B cell (primary cell): ENCODE measurements around the gene HDAC6. TPM values are rescaled to one million over a fixed set of nuclear protein-coding genes. Genes with fewer than 3 reads are reported as not detected.

Source experiments
- ATAC-seq: fragments of 200-7000 bp; cut with Tn5 transposase; one replicate; pipeline ENCODE4 v1.10.0; 2021; ENCODE audit warnings: low read depth, mild to moderate bottlenecking, moderate number of reproducible peaks, moderate library complexity
- CTCF ChIA-PET: fragments of 350-600 bp; sonication (Branson Sonifier 250); formaldehyde crosslinking; loops from one replicate; lab custom pipeline; 2021; ENCODE audit warnings: antibody characterized with exemption, inconsistent platforms; lab: Charles Lee
- POLR2A ChIA-PET: fragments of 350-600 bp; sonication (Branson Sonifier 250); formaldehyde crosslinking; loops from one replicate; lab custom pipeline; 2021; ENCODE audit warnings: antibody characterized with exemption; lab: Charles Lee
- DNase-seq: peaks from one replicate; pipeline ENCODE4 v3.0.0; 2013
- H2AFZ ChIP-seq: 2 replicates; pipeline ENCODE4 v1.6.1; 2012; ENCODE audit warnings: mild to moderate bottlenecking, low read depth, low read length; ENCODE audit not compliant: insufficient read depth, poor library complexity, severe bottlenecking
- H3K27ac ChIP-seq, 2 donors: 1 replicate in 1 of 2; 2 replicates in 1 of 2; pipeline ENCODE4 v1.5.1; 2012 to 2013; ENCODE audit warnings: low read length in 2 of 2, mild to moderate bottlenecking in 2 of 2, moderate library complexity in 1 of 2
- H3K27me3 ChIP-seq, 4 experiments: fragments of 200-600 bp in 1 of 4; sonication (generic) in 1 of 4; replicated peaks in 1 of 4; 1 replicate in 2 of 4; 2 replicates in 2 of 4; pipeline versions ENCODE4 v1.6.1 to v1.7.0; 2013 to 2016; ENCODE audit warnings: low read length in 3 of 4, mild to moderate bottlenecking in 2 of 4, mixed read lengths in 1 of 4, moderate library complexity in 1 of 4; ENCODE audit not compliant: insufficient read depth in 4 of 4, control insufficient read depth in 3 of 4; ENCODE audit errors: control extremely low read depth in 1 of 4
- H3K36me3 ChIP-seq, 2 experiments: replicated peaks in 1 of 2; 1 replicate in 1 of 2; 2 replicates in 1 of 2; pipeline versions ENCODE4 v1.6.1 to v1.7.1; 2013; ENCODE audit warnings: low read length in 1 of 2; ENCODE audit not compliant: insufficient read depth in 2 of 2, control insufficient read depth in 1 of 2; ENCODE audit errors: control extremely low read depth in 1 of 2, extremely low read depth in 1 of 2
- H3K4me1 ChIP-seq, 2 donors: fragments of 200-600 bp in 1 of 2; sonication (generic) in 1 of 2; 1 replicate in 1 of 2; 2 replicates in 1 of 2; pipeline versions ENCODE4 v1.5.1 to v1.6.1; 2013 to 2017; ENCODE audit warnings: low read length in 2 of 2; ENCODE audit not compliant: control insufficient read depth in 2 of 2, insufficient read depth in 2 of 2
- H3K4me2 ChIP-seq: replicated peaks from 2 replicates; pipeline ENCODE3; 2012; ENCODE audit warnings: mild to moderate bottlenecking, low read depth, low read length; ENCODE audit not compliant: poor library complexity, severe bottlenecking
- H3K4me3 ChIP-seq, 5 experiments: fragments of 200-600 bp in 1 of 5; sonication (generic) in 1 of 5; 1 replicate in 3 of 5; 2 replicates in 2 of 5; pipeline versions ENCODE4 v1.5.1 to v1.7.0; 2011 to 2016; ENCODE audit warnings: low read length in 4 of 5, mild to moderate bottlenecking in 4 of 5, low read depth in 2 of 5, control low read depth in 1 of 5, moderate library complexity in 1 of 5; ENCODE audit not compliant: insufficient read depth in 1 of 5; ENCODE audit errors: control extremely low read depth in 1 of 5, extremely low read depth in 1 of 5
- H3K79me2 ChIP-seq: fragments of 200-600 bp; sonication (generic); one replicate; pipeline ENCODE4 v1.6.0; 2016; ENCODE audit warnings: low read length; ENCODE audit not compliant: control insufficient read depth, insufficient read depth
- H3K9ac ChIP-seq: fragments of 200-600 bp; sonication (generic); 2 replicates; pipeline ENCODE4 v1.6.1; 2017; ENCODE audit warnings: mild to moderate bottlenecking, low read length, moderate library complexity
- H3K9me3 ChIP-seq, 3 donors: one replicate each; pipeline versions ENCODE4 v1.6.1 to v1.7.1; 2013; ENCODE audit warnings: low read length in 2 of 3; ENCODE audit not compliant: control insufficient read depth in 2 of 3, insufficient read depth in 1 of 3; ENCODE audit errors: control extremely low read depth in 1 of 3
- H4K20me1 ChIP-seq: 2 replicates; pipeline ENCODE4 v1.6.0; 2012; ENCODE audit warnings: mild to moderate bottlenecking, low read length; ENCODE audit not compliant: insufficient read depth, control insufficient read depth, poor library complexity, severe bottlenecking
- H3K27ac Mint-ChIP-seq: one replicate; pipeline ENCODE4 v1.8.0; 2021; ENCODE audit warnings: mixed read lengths
- H3K27me3 Mint-ChIP-seq: one replicate; pipeline ENCODE4 v1.8.0; 2021; ENCODE audit warnings: mixed read lengths
- H3K4me1 Mint-ChIP-seq: one replicate; pipeline ENCODE4 v1.8.0; 2021; ENCODE audit warnings: mixed read lengths
- H3K4me3 Mint-ChIP-seq: one replicate; pipeline ENCODE4 v1.8.0; 2021; ENCODE audit warnings: mixed read lengths
- H3K9me3 Mint-ChIP-seq: one replicate; pipeline ENCODE4 v1.8.0; 2022; ENCODE audit warnings: mixed read lengths; ENCODE audit not compliant: insufficient read depth
- CTCF ChIP-seq: fragments of 200-600 bp; IDR thresholded peaks from one replicate; pipeline ENCODE4 v1.8.0; 2022; ENCODE audit warnings: antibody characterized with exemption, mild to moderate bottlenecking
- EZH2 ChIP-seq: IDR thresholded peaks from 2 replicates; pipeline ENCODE4 v1.6.1; 2012; ENCODE audit warnings: borderline replicate concordance, low read depth, mild to moderate bottlenecking, moderate library complexity, low read length; ENCODE audit not compliant: insufficient read depth, poor library complexity, severe bottlenecking
- WGBS: methylation state at CpG from one replicate; pipeline ENCODE4 v1.1.5; 2013; ENCODE audit warnings: missing lambda C conversion rate; ENCODE audit not compliant: insufficient coverage; 5-methylcytosine and 5-hydroxymethylcytosine counted together
- intact Hi-C: fragments of 100-400 bp; cut with micrococcal nuclease; formaldehyde crosslinking; loops from one replicate; pipeline ENCODE4 v1.10.0; 2022
- polyA plus RNA-seq: library from polyadenylated mRNA; depleted of rRNA; stranded (reverse); fragments of >200 nt; gene quantifications from 2 replicates; pipeline ENCODE4 v1.2.3, GENCODE V29; 2012
- total RNA-seq, 2 donors: library from RNA; stranded (reverse); fragments of 120-200 nt in 1 of 2; gene quantifications; 1 replicate in 1 of 2; 2 replicates in 1 of 2; pipeline versions ENCODE4 v1.2.3 to v1.2.4, GENCODE V29; 2013 to 2022

The HDAC6 gene
- total and polyA plus RNA-seq, 2 donors (not counting 1 experiment from before 2014, with no cell fraction given): 125 to 168 TPM

DNA sequence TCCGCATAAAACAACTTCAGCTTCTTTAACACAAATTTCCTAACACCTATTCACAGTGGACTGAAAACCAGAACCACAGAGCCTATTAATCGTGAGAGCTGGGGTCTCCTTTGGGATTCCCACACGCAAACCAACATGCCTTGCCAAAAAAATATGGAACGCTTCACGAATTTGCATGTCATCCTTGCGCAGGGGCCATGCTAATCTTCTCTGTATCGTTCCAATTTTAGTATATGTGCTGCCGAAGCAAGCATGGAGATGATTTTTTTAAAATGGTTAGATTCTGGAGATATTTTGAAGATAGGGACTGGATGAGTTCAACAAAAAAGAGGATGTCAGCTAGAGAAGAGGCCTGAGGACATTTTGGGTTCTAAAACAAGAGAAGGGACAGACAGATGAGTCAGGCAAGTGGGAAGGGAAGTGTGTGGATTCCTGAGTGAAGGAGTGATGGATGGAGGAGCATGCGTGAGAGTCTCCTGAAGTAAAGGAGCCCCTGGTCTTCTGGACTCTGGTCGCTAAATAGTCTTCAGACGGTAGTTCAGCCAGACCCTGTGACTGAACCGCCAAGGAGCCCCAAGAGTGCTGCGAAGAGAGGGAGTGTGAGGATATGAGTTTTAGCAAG, 24.9 kb upstream of the HDAC6 start:
- Histone ChIP-seq H3K79me2 (no peaks in the 10 kb centered on the region), H3K4me2 (no peak overlapping the region), H3K27me3 (no peaks in the 10 kb centered on the region), H4K20me1 (no peaks in the 10 kb centered on the region), H3K9ac (no peak overlapping the region), H3K4me1 (no peaks in the 10 kb centered on the region), H3K9me3 (no peaks in the 10 kb centered on the region), H3K36me3 (no peaks in the 10 kb centered on the region), H3K4me3 (no peak overlapping the region), H3K27ac (no peak overlapping the region), H2AFZ (no peak overlapping the region)
- DNase-seq: no peak
- peaks cover 8% of the 10 kb centered on the region for H3K27me3 Mint-ChIP-seq
- 85% methylated on average over 7 of the region's 13 CpGs for WGBS
- H3K27ac Mint-ChIP-seq: no peak overlapping the region
- no peak for ATAC-seq
- ChIA-PET CTCF (interaction anchor here (1.0 kb wide), 1 partner anchor 66 kb away, joined by 3 read pairs; no protein-coding TSS in a partner anchor), POLR2A (no interaction called here)
- TF ChIP-seq EZH2: no peak
- intact Hi-C loops: no loop called here
- H3K9me3 Mint-ChIP-seq: no peaks in the 10 kb centered on the region
- no peak overlapping the region for H3K4me3 Mint-ChIP-seq
- no peaks in the 10 kb centered on the region for H3K4me1 Mint-ChIP-seq

DNA sequence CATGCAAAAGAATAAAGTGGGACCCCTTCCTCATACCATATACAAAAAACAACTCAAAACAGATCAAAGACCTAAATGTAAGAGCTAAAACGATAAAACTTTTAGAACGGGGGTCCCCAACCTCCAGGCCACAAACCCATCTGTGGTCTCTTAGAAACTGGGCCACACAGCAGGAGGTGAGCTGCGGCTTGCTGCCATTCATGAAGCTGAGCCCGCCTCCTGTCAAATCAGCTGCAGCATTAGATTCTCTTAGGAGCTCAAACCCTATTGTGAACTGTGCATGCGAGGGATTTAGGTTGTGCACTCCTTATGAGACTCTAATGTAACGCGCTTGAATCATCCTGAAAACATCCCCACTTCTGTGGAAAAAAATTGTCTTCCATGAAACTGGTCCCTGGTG, 22.5 kb upstream of the HDAC6 start:
- H3K79me2 ChIP-seq: no peaks in the 10 kb centered on the region
- no peak for ATAC-seq
- no peaks in the 10 kb centered on the region for H3K4me1 ChIP-seq
- no peak overlapping the region for H3K27ac ChIP-seq
- H4K20me1 ChIP-seq: no peaks in the 10 kb centered on the region
- no peaks in the 10 kb centered on the region for H3K9me3 ChIP-seq
- H3K27me3 ChIP-seq: no peaks in the 10 kb centered on the region
- Mint-ChIP-seq H3K27ac (no peak overlapping the region), H3K9me3 (no peaks in the 10 kb centered on the region), H3K4me1 (no peaks in the 10 kb centered on the region), H3K4me3 (no peak overlapping the region), H3K27me3 (peaks cover 8% of the 10 kb centered on the region)
- no peaks in the 10 kb centered on the region for H3K36me3 ChIP-seq
- DNase-seq: no peak
- H2AFZ ChIP-seq: no peak overlapping the region
- no peak overlapping the region for H3K9ac ChIP-seq
- WGBS: 100% methylated on average over 3 of the region's 7 CpGs
- TF ChIP-seq CTCF: no peak
- TF ChIP-seq EZH2: no peak
- ChIA-PET CTCF (no interaction called here), POLR2A (no interaction called here)
- H3K4me3 ChIP-seq: no peak overlapping the region
- intact Hi-C loops: no loop called here
- H3K4me2 ChIP-seq: no peak overlapping the region
